B cell (primary cell): Measurements from ENCODE around the gene CDHR2. TPM values are rescaled to one million over a fixed set of nuclear protein-coding genes. Genes with fewer than 3 reads are reported as not detected.

Experiments used
- ATAC-seq: fragments of 200-7000 bp; cut with Tn5 transposase; one replicate; pipeline ENCODE4 v1.10.0; 2021; ENCODE audit warnings: low read depth, mild to moderate bottlenecking, moderate number of reproducible peaks, moderate library complexity
- CTCF ChIA-PET: fragments of 350-600 bp; sonication (Branson Sonifier 250); formaldehyde crosslinking; loops from one replicate; lab custom pipeline; 2021; ENCODE audit warnings: antibody characterized with exemption, inconsistent platforms; lab: Charles Lee
- POLR2A ChIA-PET: fragments of 350-600 bp; sonication (Branson Sonifier 250); formaldehyde crosslinking; loops from one replicate; lab custom pipeline; 2021; ENCODE audit warnings: antibody characterized with exemption; lab: Charles Lee
- DNase-seq: peaks from one replicate; pipeline ENCODE4 v3.0.0; 2013
- H2AFZ ChIP-seq: 2 replicates; pipeline ENCODE4 v1.6.1; 2012; ENCODE audit warnings: mild to moderate bottlenecking, low read depth, low read length; ENCODE audit not compliant: insufficient read depth, poor library complexity, severe bottlenecking
- H3K27ac ChIP-seq, 2 donors: 1 replicate in 1 of 2; 2 replicates in 1 of 2; pipeline ENCODE4 v1.5.1; 2012 to 2013; ENCODE audit warnings: low read length in 2 of 2, mild to moderate bottlenecking in 2 of 2, moderate library complexity in 1 of 2
- H3K27me3 ChIP-seq, 4 experiments: fragments of 200-600 bp in 1 of 4; sonication (generic) in 1 of 4; replicated peaks in 1 of 4; 1 replicate in 2 of 4; 2 replicates in 2 of 4; pipeline versions ENCODE4 v1.6.1 to v1.7.0; 2013 to 2016; ENCODE audit warnings: low read length in 3 of 4, mild to moderate bottlenecking in 2 of 4, mixed read lengths in 1 of 4, moderate library complexity in 1 of 4; ENCODE audit not compliant: insufficient read depth in 4 of 4, control insufficient read depth in 3 of 4; ENCODE audit errors: control extremely low read depth in 1 of 4
- H3K36me3 ChIP-seq, 2 experiments: replicated peaks in 1 of 2; 1 replicate in 1 of 2; 2 replicates in 1 of 2; pipeline versions ENCODE4 v1.6.1 to v1.7.1; 2013; ENCODE audit warnings: low read length in 1 of 2; ENCODE audit not compliant: insufficient read depth in 2 of 2, control insufficient read depth in 1 of 2; ENCODE audit errors: control extremely low read depth in 1 of 2, extremely low read depth in 1 of 2
- H3K4me1 ChIP-seq, 2 donors: fragments of 200-600 bp in 1 of 2; sonication (generic) in 1 of 2; 1 replicate in 1 of 2; 2 replicates in 1 of 2; pipeline versions ENCODE4 v1.5.1 to v1.6.1; 2013 to 2017; ENCODE audit warnings: low read length in 2 of 2; ENCODE audit not compliant: control insufficient read depth in 2 of 2, insufficient read depth in 2 of 2
- H3K4me2 ChIP-seq: replicated peaks from 2 replicates; pipeline ENCODE3; 2012; ENCODE audit warnings: mild to moderate bottlenecking, low read depth, low read length; ENCODE audit not compliant: poor library complexity, severe bottlenecking
- H3K4me3 ChIP-seq, 5 experiments: fragments of 200-600 bp in 1 of 5; sonication (generic) in 1 of 5; 1 replicate in 3 of 5; 2 replicates in 2 of 5; pipeline versions ENCODE4 v1.5.1 to v1.7.0; 2011 to 2016; ENCODE audit warnings: low read length in 4 of 5, mild to moderate bottlenecking in 4 of 5, low read depth in 2 of 5, control low read depth in 1 of 5, moderate library complexity in 1 of 5; ENCODE audit not compliant: insufficient read depth in 1 of 5; ENCODE audit errors: control extremely low read depth in 1 of 5, extremely low read depth in 1 of 5
- H3K79me2 ChIP-seq: fragments of 200-600 bp; sonication (generic); one replicate; pipeline ENCODE4 v1.6.0; 2016; ENCODE audit warnings: low read length; ENCODE audit not compliant: control insufficient read depth, insufficient read depth
- H3K9ac ChIP-seq: fragments of 200-600 bp; sonication (generic); 2 replicates; pipeline ENCODE4 v1.6.1; 2017; ENCODE audit warnings: mild to moderate bottlenecking, low read length, moderate library complexity
- H3K9me3 ChIP-seq, 3 donors: one replicate each; pipeline versions ENCODE4 v1.6.1 to v1.7.1; 2013; ENCODE audit warnings: low read length in 2 of 3; ENCODE audit not compliant: control insufficient read depth in 2 of 3, insufficient read depth in 1 of 3; ENCODE audit errors: control extremely low read depth in 1 of 3
- H4K20me1 ChIP-seq: 2 replicates; pipeline ENCODE4 v1.6.0; 2012; ENCODE audit warnings: mild to moderate bottlenecking, low read length; ENCODE audit not compliant: insufficient read depth, control insufficient read depth, poor library complexity, severe bottlenecking
- H3K27ac Mint-ChIP-seq: one replicate; pipeline ENCODE4 v1.8.0; 2021; ENCODE audit warnings: mixed read lengths
- H3K27me3 Mint-ChIP-seq: one replicate; pipeline ENCODE4 v1.8.0; 2021; ENCODE audit warnings: mixed read lengths
- H3K4me1 Mint-ChIP-seq: one replicate; pipeline ENCODE4 v1.8.0; 2021; ENCODE audit warnings: mixed read lengths
- H3K4me3 Mint-ChIP-seq: one replicate; pipeline ENCODE4 v1.8.0; 2021; ENCODE audit warnings: mixed read lengths
- H3K9me3 Mint-ChIP-seq: one replicate; pipeline ENCODE4 v1.8.0; 2022; ENCODE audit warnings: mixed read lengths; ENCODE audit not compliant: insufficient read depth
- CTCF ChIP-seq: fragments of 200-600 bp; IDR thresholded peaks from one replicate; pipeline ENCODE4 v1.8.0; 2022; ENCODE audit warnings: antibody characterized with exemption, mild to moderate bottlenecking
- EZH2 ChIP-seq: IDR thresholded peaks from 2 replicates; pipeline ENCODE4 v1.6.1; 2012; ENCODE audit warnings: borderline replicate concordance, low read depth, mild to moderate bottlenecking, moderate library complexity, low read length; ENCODE audit not compliant: insufficient read depth, poor library complexity, severe bottlenecking
- WGBS: methylation state at CpG from one replicate; pipeline ENCODE4 v1.1.5; 2013; ENCODE audit warnings: missing lambda C conversion rate; ENCODE audit not compliant: insufficient coverage; 5-methylcytosine and 5-hydroxymethylcytosine counted together
- intact Hi-C: fragments of 100-400 bp; cut with micrococcal nuclease; formaldehyde crosslinking; loops from one replicate; pipeline ENCODE4 v1.10.0; 2022
- polyA plus RNA-seq: library from polyadenylated mRNA; depleted of rRNA; stranded (reverse); fragments of >200 nt; gene quantifications from 2 replicates; pipeline ENCODE4 v1.2.3, GENCODE V29; 2012
- total RNA-seq, 2 donors: library from RNA; stranded (reverse); fragments of 120-200 nt in 1 of 2; gene quantifications; 1 replicate in 1 of 2; 2 replicates in 1 of 2; pipeline versions ENCODE4 v1.2.3 to v1.2.4, GENCODE V29; 2013 to 2022

Gene CDHR2
- total and polyA plus RNA-seq, 2 donors (not counting 1 experiment from before 2014, with no cell fraction given), result 0.25 to 1.7 TPM

- WGBS, result 83% methylated on average over 4 of the region's 8 CpGs
- peaks cover 0 to 8% (median 0%) of the 10 kb centered on the region in 4 experiments for H3K27me3 ChIP-seq
- DNase-seq (no peak), ATAC-seq (no peak)
- H3K9me3 Mint-ChIP-seq, result no peaks in the 10 kb centered on the region
- no peak overlapping the region for H3K4me2 ChIP-seq
- TF ChIP-seq CTCF, result no peak
- TF ChIP-seq EZH2, result no peak
- ChIA-PET POLR2A (no interaction called here), CTCF (interaction anchor here (1.1 to 1.4 kb wide), 3 partner anchors 10 to 130 kb away, joined by 3 to 6 read pairs (median 5); partner anchors contain the start of gene RNF44)
- H3K27me3 Mint-ChIP-seq, result peaks cover 4% of the 10 kb centered on the region
- no peak overlapping the region for H3K9ac ChIP-seq
- peaks cover 0 to 3% (median 0%) of the 10 kb centered on the region in 3 donors for H3K9me3 ChIP-seq
- peaks cover 13% of the 10 kb centered on the region for H4K20me1 ChIP-seq
- no peak overlapping the region for H3K27ac ChIP-seq
- H3K27ac Mint-ChIP-seq, result no peak overlapping the region
- no peak overlapping the region for H3K4me3 Mint-ChIP-seq
- no peak overlapping the region for H2AFZ ChIP-seq
- no peaks in the 10 kb centered on the region for H3K36me3 ChIP-seq
- peaks cover 23 to 25% of the 10 kb centered on the region in 2 donors for H3K4me1 ChIP-seq
- no peak overlapping the region for H3K4me3 ChIP-seq
- peaks cover 26% of the 10 kb centered on the region for H3K4me1 Mint-ChIP-seq
- intact Hi-C loops, result no loop called here
- H3K79me2 ChIP-seq, result peaks cover 26% of the 10 kb centered on the region
Measured at GRCh38 chr5:176547802-176548201, 1.3 kb upstream of the CDHR2 start.

- Histone ChIP-seq H3K36me3 (no peaks in the 10 kb centered on the region), H3K4me2 (peak overlapping the region; percentile 67), H3K9me3 (peaks cover 0 to 3% (median 0%) of the 10 kb centered on the region in 3 donors), H3K27me3 (peaks cover 0 to 18% (median 0%) of the 10 kb centered on the region in 4 experiments), H3K4me1 (peaks cover 12 to 15% of the 10 kb centered on the region in 2 donors), H3K79me2 (peaks cover 26% of the 10 kb centered on the region), H3K27ac (no peak overlapping the region), H3K9ac (no peak overlapping the region), H2AFZ (no peak overlapping the region), H3K4me3 (no peak overlapping the region), H4K20me1 (peaks cover 8% of the 10 kb centered on the region)
- ChIA-PET POLR2A (interaction anchor here (0.6 to 0.8 kb wide), 2 partner anchors 13 to 389 kb away, joined by 3 to 6 read pairs; partner anchors contain the start of gene RNF44), CTCF (interaction anchor here (1.3 kb wide), 1 partner anchor 132 kb away, joined by 3 read pairs; no protein-coding TSS in a partner anchor)
- Mint-ChIP-seq H3K27ac (no peak overlapping the region), H3K9me3 (no peaks in the 10 kb centered on the region), H3K27me3 (peaks cover 9% of the 10 kb centered on the region), H3K4me1 (peaks cover 16% of the 10 kb centered on the region), H3K4me3 (peak overlapping the region; percentile 5)
- TF ChIP-seq EZH2 (no peak), CTCF (no peak)
- ATAC-seq (no peak), DNase-seq (no peak)
- intact Hi-C loops, result no loop called here
- 81% methylated on average over 5 of the region's 7 CpGs for WGBS
Measured at GRCh38 chr5:176549871-176550270, 729 bp downstream of the CDHR2 start.
